Heart right ventricle (tissue), 16 donors: ENCODE results near the gene ECEL1. TPM values are rescaled to one million over a fixed set of nuclear protein-coding genes. Genes with fewer than 3 reads are reported as not detected.

Experiments
- ATAC-seq, 8 donors: fragments of 200-7000 bp; cut with Tn5 transposase; one replicate each; pipeline ENCODE4 v1.9.1; 2020; ENCODE audit warnings: mild to moderate bottlenecking in 8 of 8, moderate library complexity in 8 of 8, moderate number of reproducible peaks in 1 of 8
- DNase-seq, 2 donors: peaks; one replicate each; pipeline ENCODE4 v3.0.0-alpha.2; 2020
- H3K27ac ChIP-seq, 10 donors: fragments of 200-600 bp; sonication (generic) in 2 of 10; one replicate each; pipeline versions ENCODE4 v1.5.0 to v1.8.0; 2020 to 2022; ENCODE audit warnings: mild to moderate bottlenecking in 3 of 10
- H3K27me3 ChIP-seq, 7 donors: fragments of 200-600 bp; one replicate each; pipeline ENCODE4 v1.8.0; 2021 to 2022; ENCODE audit warnings: mild to moderate bottlenecking in 2 of 7
- H3K36me3 ChIP-seq, 9 donors: fragments of 200-600 bp; sonication (generic) in 1 of 9; one replicate each; pipeline versions ENCODE4 v1.5.0 to v1.8.0; 2020 to 2022; ENCODE audit warnings: mild to moderate bottlenecking in 2 of 9
- H3K4me1 ChIP-seq, 9 donors: fragments of 200-600 bp; sonication (generic) in 1 of 9; one replicate each; pipeline versions ENCODE4 v1.5.0 to v1.8.0; 2020 to 2022; ENCODE audit warnings: mild to moderate bottlenecking in 4 of 9
- H3K4me3 ChIP-seq, 10 donors: fragments of 200-600 bp; sonication (generic) in 2 of 10; one replicate each; pipeline versions ENCODE4 v1.5.0 to v1.8.0; 2020 to 2022; ENCODE audit warnings: mild to moderate bottlenecking in 7 of 10, moderate library complexity in 2 of 10
- H3K9me3 ChIP-seq, 11 donors: fragments of 200-600 bp in 10 of 11; sonication (generic) in 2 of 11; one replicate each; pipeline versions ENCODE4 v1.5.0 to v1.8.0; 2013 to 2022; ENCODE audit warnings: mild to moderate bottlenecking in 2 of 11, control low read depth in 1 of 11, moderate library complexity in 1 of 11
- CTCF ChIP-seq, 9 donors: fragments of 200-600 bp; sonication (generic) in 2 of 9; IDR thresholded peaks; one replicate each; pipeline versions ENCODE4 v1.5.0 to v1.8.0; 2021 to 2022; ENCODE audit warnings: antibody characterized with exemption in 9 of 9, mild to moderate bottlenecking in 5 of 9, moderate library complexity in 1 of 9
- WGBS, 2 donors: extraction: QIAGEN DNeasy Blood & Tissue Kit; methylation state at CpG; one replicate each; pipeline ENCODE4 v1.1.7; 2013; ENCODE audit warnings: inconsistent platforms in 1 of 2; 5-methylcytosine and 5-hydroxymethylcytosine counted together
- intact Hi-C, 10 donors: fragments of 100-400 bp; cut with DNase I; formaldehyde crosslinking; loops; one replicate each; pipeline versions ENCODE4 v1.11.1 to v1.14.2; 2022
- polyA plus RNA-seq, 2 donors: library from polyadenylated mRNA; stranded (reverse); fragments of 200-250 nt; gene quantifications; one replicate each; pipeline ENCODE4 v1.2.3, GENCODE V29; 2013
- total RNA-seq, 10 donors: library from RNA; stranded (reverse); fragmentation: NEBNext Ultra II Directional in 3 of 10; extraction: Animal tissue kit (Norgen Biotek cat#: 25700) in 3 of 10; gene quantifications; one replicate each; pipeline versions ENCODE4 v1.2.1 to v1.2.4, GENCODE V29; 2021 to 2023
- donor health status: Arrhythmogenic right ventricular cardiomyopathy.
- donor health status: ischemic (EF 13 %, LVEDD 7.1; RV severe dilation, severe dysfunction).
- donor health status: healthy with polysubstance abuse.
- donor health status: DM: no; HTN: yes; CAD: no.
- donor health status: DM: no; HTN: no; CAD: no.
- donor health status: ischemic (EF 25% LVEDD 6.9; RV normal size, moderate dysfunction).
- donor health status: ischemic (EF 25% LVEDD 5.7; RV mildly dilated, moderate dysfunction).
- donor health status: healthy.
- donor health status: DM: yes; HTN: yes; CAD: no.
- donor health status: Ischemic cardiomyopathy.
- donor health status: ischemic (EF 35%, LVEDD 5.7; RV mildly dilated, moderate dysfunction).
- donor health status: nonischemic (EF 11% LVEDD 7.7; RV severe dilation, severe dysfunction).
- donor health status: DM: yes; HTN: yes; CAD: no.
- donor health status: PGD.
- donor health status: ischemic (EF 29% LVEDD 5.4; RV normal size, mild dysfunction).
- donor health status: nonischemic (EF 23%, LVEDD 6.1; RV moderate dilation, normal function).

Gene ECEL1
- total and polyA plus RNA-seq, 12 donors = 0.23 to 1.5 (median 0.39) TPM; not detected in 8

DNA sequence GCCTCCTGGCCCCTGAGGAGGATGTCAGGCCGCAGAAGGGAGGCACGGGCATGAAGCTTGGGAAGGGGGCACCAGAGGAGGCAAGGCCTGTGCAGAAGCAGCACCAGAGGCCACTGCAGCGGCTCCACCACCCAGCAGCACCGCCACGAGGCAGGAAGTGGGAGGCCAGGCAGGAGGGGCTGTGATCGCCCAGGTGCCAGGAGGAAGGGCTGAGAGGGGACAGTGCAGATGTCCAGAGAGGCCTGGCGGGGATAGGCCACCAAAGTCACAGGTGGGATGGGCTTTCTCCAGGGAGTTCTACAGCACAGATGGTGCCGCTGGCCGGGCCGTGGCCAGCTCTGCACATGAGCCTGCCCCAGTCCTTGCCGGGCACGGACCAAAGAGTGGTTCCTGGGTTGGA, 37.7 kb downstream of the ECEL1 start:
- no peaks in the 10 kb centered on the region for H3K4me1 ChIP-seq
- no peak overlapping the region for H3K4me3 ChIP-seq
- no peaks in the 10 kb centered on the region for H3K36me3 ChIP-seq
- no peak for TF ChIP-seq CTCF (IDR thresholded peaks at IDR 0.05)
- no peak overlapping the region for H3K27ac ChIP-seq
- no peak for ATAC-seq
- H3K27me3 ChIP-seq = no peaks in the 10 kb centered on the region
- 70 to 77% methylated on average over 12 of the region's 12 CpGs for WGBS, 2 donors
- DNase-seq = no peak
- no peaks in the 10 kb centered on the region for H3K9me3 ChIP-seq
- intact Hi-C loops = loop anchor here in 4 of 10 donors (5.0 to 10.0 kb wide), 2 partner anchors 72 to 75 kb away; partner anchors contain the start of genes PRSS56 (in 4 of the 4) and CHRND (in 1 of the 4)

- TF ChIP-seq CTCF (IDR thresholded peaks at IDR 0.05) = no peak
- Histone ChIP-seq H3K4me3 (no peak overlapping the region), H3K4me1 (peaks cover 0 to 4% (median 0%) of the 10 kb centered on the region in 9 donors), H3K27ac (no peak overlapping the region), H3K27me3 (peaks cover 0 to 5% (median 0%) of the 10 kb centered on the region in 7 donors), H3K9me3 (no peaks in the 10 kb centered on the region), H3K36me3 (no peaks in the 10 kb centered on the region)
- intact Hi-C loops = loop anchor here in 4 of 10 donors (5.0 to 10.0 kb wide), 2 partner anchors 74 to 77 kb away; partner anchors contain the start of genes PRSS56 (in 4 of the 4) and CHRND (in 1 of the 4)
- 70% methylated on average over 10 of the region's 10 CpGs for WGBS, 2 donors
- ATAC-seq = no peak
- DNase-seq = no peak
Measured at GRCh38 chr2:232448304-232448690, 39.3 kb downstream of the ECEL1 start.

GRCh38 chr2:232447638-232448303, 39.9 kb downstream of the ECEL1 start:
- WGBS, 2 donors = 79 to 83% methylated on average over 18 of the region's 18 CpGs
- Histone ChIP-seq H3K36me3 (no peaks in the 10 kb centered on the region), H3K27me3 (peaks cover 0 to 5% (median 0%) of the 10 kb centered on the region in 7 donors), H3K4me3 (no peak overlapping the region), H3K9me3 (no peaks in the 10 kb centered on the region), H3K4me1 (peaks cover 0 to 4% (median 0%) of the 10 kb centered on the region in 9 donors), H3K27ac (no peak overlapping the region)
- intact Hi-C loops = loop anchor here in 7 of 10 donors (2.0 to 10.0 kb wide), 4 partner anchors 71 to 77 kb away; partner anchors contain the start of genes PRSS56 (in 4 of the 7) and CHRND (in 1 of the 7)
- no peak for TF ChIP-seq CTCF (IDR thresholded peaks at IDR 0.05)
- ATAC-seq (no peak), DNase-seq (no peak)

DNA sequence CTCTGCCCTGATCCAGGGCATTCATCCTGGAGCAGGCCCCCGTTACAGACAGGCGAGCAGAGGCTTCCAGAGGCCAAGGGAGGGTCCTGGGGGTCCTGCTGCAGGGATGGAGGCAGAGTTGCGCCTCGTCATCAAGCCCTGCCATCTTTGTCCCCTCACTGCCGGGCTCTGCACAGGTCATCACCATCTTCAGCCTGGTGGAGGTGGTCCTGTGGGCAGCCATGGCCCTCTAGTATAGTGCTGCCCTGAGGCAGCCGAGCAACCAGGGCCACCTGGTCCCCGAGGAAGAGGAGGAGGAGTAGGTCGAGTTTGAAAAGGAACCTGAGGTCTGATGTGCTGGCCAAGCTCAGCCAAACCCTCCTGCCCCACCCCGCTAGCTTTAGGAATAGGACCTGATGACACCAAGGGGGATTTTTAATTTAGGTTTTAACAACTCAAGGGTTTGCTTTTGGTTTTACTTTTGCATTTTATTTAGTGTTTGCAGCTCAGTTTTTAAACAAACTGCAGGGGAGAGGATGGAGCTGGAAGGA, 40.5 kb downstream of the ECEL1 start:
- no peak for DNase-seq

More for the DNA sequence above, 40.5 kb downstream of the ECEL1 start:
- Histone ChIP-seq H3K27me3 (peaks cover 0 to 5% (median 0%) of the 10 kb centered on the region in 7 donors), H3K4me1 (peaks cover 0 to 4% (median 0%) of the 10 kb centered on the region in 9 donors), H3K4me3 (no peak overlapping the region), H3K9me3 (no peaks in the 10 kb centered on the region), H3K27ac (no peak overlapping the region), H3K36me3 (no peaks in the 10 kb centered on the region)
- no peak for ATAC-seq
- TF ChIP-seq CTCF (IDR thresholded peaks at IDR 0.05) = no peak
- 84 to 86% methylated on average over 9 of the region's 9 CpGs for WGBS, 2 donors
- intact Hi-C loops = loop anchor here in 7 of 10 donors (2.0 to 10.0 kb wide), 4 partner anchors 72 to 78 kb away; partner anchors contain the start of genes PRSS56 (in 4 of the 7) and CHRND (in 1 of the 7)
